Activated CD4-positive, alpha-beta T cell treated with anti-CD3 and anti-CD28 coated beads for 36 hours (primary cell): Measurements from ENCODE around the gene SLC25A21. TPM values are rescaled to one million over a fixed set of nuclear protein-coding genes. Genes with fewer than 3 reads are reported as not detected.
"Not testable (repeated sequence)": the region's sequence is repeated elsewhere in the genome, so short reads cannot be mapped to it uniquely, and the experiment has no call there.

Experiments
- ATAC-seq: fragments of 200-7000 bp; cut with Tn5 transposase; one replicate; pipeline ENCODE4 v1.10.0; 2021; ENCODE audit warnings: mild to moderate bottlenecking, moderate library complexity
- CTCF ChIA-PET: fragments of 350-600 bp; sonication (Branson Sonifier 250); formaldehyde crosslinking; loops from one replicate; lab custom pipeline; 2021; ENCODE audit warnings: antibody characterized with exemption; lab: Charles Lee
- POLR2A ChIA-PET: fragments of 350-600 bp; sonication (Branson Sonifier 250); formaldehyde crosslinking; loops from one replicate; lab custom pipeline; 2021; ENCODE audit warnings: antibody characterized with exemption, inconsistent platforms; lab: Charles Lee
- DNase-seq: peaks from one replicate; pipeline ENCODE4 v3.0.0-alpha.2; 2020
- H3K27ac Mint-ChIP-seq: one replicate; pipeline ENCODE4 v1.8.0; 2021; ENCODE audit warnings: mixed read lengths
- H3K27me3 Mint-ChIP-seq: one replicate; pipeline ENCODE4 v1.8.0; 2021; ENCODE audit warnings: mixed read lengths
- H3K36me3 Mint-ChIP-seq: one replicate; pipeline ENCODE4 v1.8.0; 2021; ENCODE audit warnings: low read depth, mixed read lengths
- H3K4me1 Mint-ChIP-seq: one replicate; pipeline ENCODE4 v1.8.0; 2021; ENCODE audit warnings: mixed read lengths
- H3K4me3 Mint-ChIP-seq: one replicate; pipeline ENCODE4 v1.8.0; 2021; ENCODE audit warnings: mild to moderate bottlenecking, moderate library complexity, mixed read lengths
- H3K9me3 Mint-ChIP-seq: one replicate; pipeline ENCODE4 v1.8.0; 2021; ENCODE audit warnings: low read depth, mixed read lengths
- intact Hi-C, 2 experiments: fragments of 100-400 bp; cut with DNase I in 1 of 2; cut with micrococcal nuclease in 1 of 2; formaldehyde crosslinking; loops; one replicate each; pipeline versions ENCODE4 v1.14.2 to v1.15.1; 2022 to 2024; cut with DNase I, micrococcal nuclease
- total RNA-seq, 2 experiments: library from RNA; stranded (reverse); gene quantifications; one replicate each; pipeline ENCODE4 v1.2.3, GENCODE V29; 2021

SLC25A21 gene
- total RNA-seq, 2 experiments from 2014 or later = not detected

DNA sequence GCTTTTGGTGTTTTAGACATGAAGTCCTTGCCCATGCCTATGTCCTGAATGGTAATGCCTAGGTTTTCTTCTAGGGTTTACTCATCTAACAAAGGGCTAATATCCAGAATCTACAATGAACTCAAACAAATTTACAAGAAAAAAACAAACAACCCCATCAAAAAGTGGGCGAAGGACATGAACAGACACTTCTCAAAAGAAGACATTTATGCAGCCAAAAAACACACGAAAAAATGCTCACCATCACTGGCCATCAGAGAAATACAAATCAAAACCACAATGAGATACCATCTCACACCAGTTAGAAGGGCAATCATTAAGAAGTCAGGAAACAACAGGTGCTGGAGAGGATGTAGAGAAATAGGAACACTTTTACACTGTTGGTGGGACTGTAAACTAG is 10.1 kb downstream of the SLC25A21 start:
- CTCF ChIA-PET, ATAC-seq, H3K27ac Mint-ChIP-seq, POLR2A ChIA-PET, H3K27me3 Mint-ChIP-seq, DNase-seq, H3K36me3 Mint-ChIP-seq, intact Hi-C loops, H3K9me3 Mint-ChIP-seq, H3K4me1 Mint-ChIP-seq, H3K4me3 Mint-ChIP-seq: not testable (repeated sequence)

DNA sequence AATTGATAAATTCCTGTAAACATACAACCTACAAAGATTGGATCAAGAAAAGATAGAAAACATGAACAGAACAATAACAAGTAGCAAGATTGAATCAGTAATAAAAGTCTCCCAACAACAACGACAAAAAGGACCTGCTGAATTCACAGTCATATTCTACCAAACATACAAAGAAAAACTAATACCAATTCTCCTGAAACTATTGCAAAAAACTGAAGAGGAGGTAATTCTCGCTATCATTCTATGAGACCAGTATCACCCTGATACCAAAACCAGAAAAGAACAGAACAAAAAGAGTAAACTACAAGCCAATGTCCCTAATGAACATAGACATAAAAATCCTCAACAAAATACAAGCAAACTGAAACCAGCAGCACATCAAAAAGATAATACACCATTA is 14.4 kb downstream of the SLC25A21 start:
- DNase-seq = no peak
- Mint-ChIP-seq H3K27me3 (no peaks in the 10 kb centered on the region), H3K36me3 (no peaks in the 10 kb centered on the region), H3K27ac (no peak overlapping the region), H3K4me3 (no peak overlapping the region), H3K4me1 (no peaks in the 10 kb centered on the region), H3K9me3 (peaks cover 24% of the 10 kb centered on the region)
- POLR2A ChIA-PET = no interaction called here
- ATAC-seq = no peak
- CTCF ChIA-PET = interaction anchor here (0.7 to 1.5 kb wide), 2 partner anchors 8 to 58 kb away, joined by 3 read pairs; no protein-coding TSS in a partner anchor
- intact Hi-C loops = no loop called here

DNA sequence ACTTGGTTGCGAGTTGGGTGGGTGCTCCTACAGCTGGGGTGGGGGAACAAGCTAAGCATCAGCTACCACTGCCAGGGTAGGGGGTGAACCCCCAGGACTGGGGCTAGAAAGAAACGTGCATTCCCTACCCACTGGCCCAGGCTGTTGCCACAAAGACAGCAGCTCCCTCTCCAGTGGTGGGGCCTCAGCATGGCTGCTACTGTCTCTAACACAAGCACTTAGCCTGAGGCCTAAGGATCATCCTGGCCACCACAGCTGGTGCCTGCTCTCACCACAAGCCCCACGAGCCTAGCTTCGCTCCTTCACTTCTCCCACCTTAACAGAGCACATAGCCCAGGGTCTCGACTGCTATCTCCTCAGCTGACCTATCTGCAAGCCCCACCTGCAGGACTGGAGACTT is 18.9 kb downstream of the SLC25A21 start:
- intact Hi-C loops = no loop called here
- H3K36me3 Mint-ChIP-seq = no peaks in the 10 kb centered on the region

DNA sequence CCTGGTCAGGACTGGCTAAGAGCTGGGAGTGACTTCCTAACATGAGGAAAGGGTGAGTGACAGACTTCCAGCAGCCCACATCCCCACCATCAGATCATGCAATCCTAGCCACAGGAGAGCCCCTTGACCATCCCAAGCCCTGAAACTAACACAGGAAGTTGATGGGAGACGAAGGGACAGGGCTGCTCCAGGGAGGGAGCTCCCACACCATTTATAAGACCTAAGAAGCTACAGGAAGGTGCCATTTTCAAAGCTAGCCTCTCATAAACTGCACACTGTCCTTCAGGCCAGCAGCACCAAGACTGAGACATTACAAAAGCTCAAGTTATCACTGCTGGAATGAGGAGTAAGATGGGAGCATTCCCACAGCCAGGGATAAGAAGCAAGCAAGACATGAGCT is 19.4 kb downstream of the SLC25A21 start:
- Mint-ChIP-seq H3K27ac (no peak overlapping the region), H3K36me3 (no peaks in the 10 kb centered on the region), H3K4me3 (no peak overlapping the region), H3K27me3 (no peaks in the 10 kb centered on the region), H3K4me1 (no peaks in the 10 kb centered on the region), H3K9me3 (peaks cover 20% of the 10 kb centered on the region)
- intact Hi-C loops = no loop called here
- ChIA-PET CTCF (interaction anchor here (0.6 kb wide), 1 partner anchor 414 kb away, joined by 3 read pairs; no protein-coding TSS in a partner anchor), POLR2A (no interaction called here)
- no peak for DNase-seq
- ATAC-seq = no peak

More for the DNA sequence above, 18.9 kb downstream of the SLC25A21 start:
- no peaks in the 10 kb centered on the region for H3K4me1 Mint-ChIP-seq
- no peak overlapping the region for H3K4me3 Mint-ChIP-seq
- POLR2A ChIA-PET = no interaction called here
- no peaks in the 10 kb centered on the region for H3K27me3 Mint-ChIP-seq
- no peak overlapping the region for H3K27ac Mint-ChIP-seq
- no peak for DNase-seq
- no peak for ATAC-seq
- H3K9me3 Mint-ChIP-seq = peaks cover 20% of the 10 kb centered on the region
- CTCF ChIA-PET = interaction anchor here (0.6 kb wide), 1 partner anchor 414 kb away, joined by 3 read pairs; no protein-coding TSS in a partner anchor

DNA sequence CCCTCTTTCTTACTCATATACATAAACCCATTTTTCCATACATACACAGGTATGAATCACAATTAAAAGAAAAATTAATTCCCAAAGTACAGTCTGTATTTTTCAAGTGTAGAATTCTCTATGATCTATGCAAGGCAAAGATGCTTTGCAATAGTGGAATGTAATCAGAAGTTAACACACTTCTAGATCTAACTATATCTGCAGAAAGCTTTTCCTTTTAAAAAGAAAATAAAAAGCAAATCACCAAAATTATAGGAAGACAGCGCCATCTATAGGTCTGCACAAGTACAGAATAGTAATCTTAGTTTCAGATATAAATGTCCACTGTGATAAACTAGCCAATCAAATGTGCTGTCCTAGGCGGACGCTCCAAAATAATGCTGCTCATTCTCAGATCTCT is 22.0 kb downstream of the SLC25A21 start:
- Mint-ChIP-seq H3K4me3 (no peak overlapping the region), H3K4me1 (no peaks in the 10 kb centered on the region), H3K27me3 (no peaks in the 10 kb centered on the region), H3K36me3 (no peaks in the 10 kb centered on the region), H3K27ac (no peak overlapping the region), H3K9me3 (peaks cover 10% of the 10 kb centered on the region)
- DNase-seq = no peak
- ATAC-seq = no peak
- ChIA-PET CTCF (interaction anchor here (0.6 to 1.4 kb wide), 9 partner anchors 8 to 1670 kb away, joined by 3 to 6 read pairs (median 3); no protein-coding TSS in a partner anchor), POLR2A (no interaction called here)
- intact Hi-C loops = no loop called here

DNA sequence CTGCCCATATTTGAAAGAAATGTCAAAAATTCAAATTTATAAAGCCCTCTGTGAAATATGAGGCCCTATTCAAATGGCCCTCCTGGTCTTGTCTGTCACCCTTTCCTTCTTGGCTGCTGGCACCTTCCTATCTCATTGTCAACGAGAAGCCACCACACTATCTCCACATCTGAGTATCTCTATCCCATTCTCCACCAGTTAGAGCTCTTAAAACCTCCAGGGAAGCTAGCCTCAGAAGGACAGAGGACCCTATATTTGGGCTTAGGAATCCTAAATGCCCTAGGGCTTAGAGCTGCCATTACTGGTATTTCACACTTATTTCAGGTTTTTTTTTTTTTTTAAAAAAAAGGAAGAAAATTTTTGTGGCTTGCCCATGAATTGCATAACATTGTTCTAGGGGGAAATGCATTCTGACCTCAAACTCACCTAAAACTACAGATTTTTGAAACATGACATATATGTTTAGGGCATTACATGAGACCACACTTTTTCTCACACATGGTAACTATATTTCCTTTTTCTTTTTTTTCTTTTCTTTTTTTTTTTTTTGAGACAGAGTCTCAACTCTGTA is 25.0 kb downstream of the SLC25A21 start:
- no peak overlapping the region for H3K4me3 Mint-ChIP-seq
- ChIA-PET CTCF (no interaction called here), POLR2A (no interaction called here)
- H3K9me3 Mint-ChIP-seq = no peaks in the 10 kb centered on the region
- ATAC-seq (no peak), DNase-seq (no peak)
- intact Hi-C loops = loop anchor here in 1 of 2 experiments (5.0 kb wide), 1 partner anchor 595 kb away; no protein-coding TSS in a partner anchor
- no peaks in the 10 kb centered on the region for H3K36me3 Mint-ChIP-seq
- no peaks in the 10 kb centered on the region for H3K4me1 Mint-ChIP-seq
- no peaks in the 10 kb centered on the region for H3K27me3 Mint-ChIP-seq
- H3K27ac Mint-ChIP-seq = no peak overlapping the region

DNA sequence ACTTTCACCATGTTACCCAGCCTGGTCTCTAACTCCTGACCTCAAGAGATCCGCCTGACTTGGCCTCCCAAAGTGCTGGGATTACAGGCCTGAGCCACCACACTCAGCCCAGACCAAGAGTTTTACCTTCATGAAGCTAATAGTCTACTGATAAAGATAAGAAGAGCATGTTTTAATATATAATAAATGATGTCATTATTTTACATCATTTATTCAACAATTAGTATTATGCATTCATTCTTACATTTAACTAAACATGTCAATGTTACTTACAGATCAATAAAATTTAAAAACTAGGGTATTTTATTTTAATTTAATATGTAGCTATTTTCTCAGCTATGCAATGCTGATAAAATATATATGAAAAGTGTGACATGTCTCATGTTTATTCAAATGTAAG is 26.0 kb downstream of the SLC25A21 start:
- ATAC-seq, H3K27me3 Mint-ChIP-seq, H3K4me1 Mint-ChIP-seq, H3K36me3 Mint-ChIP-seq, H3K4me3 Mint-ChIP-seq, DNase-seq, POLR2A ChIA-PET, H3K27ac Mint-ChIP-seq, H3K9me3 Mint-ChIP-seq: not testable (repeated sequence)
- CTCF ChIA-PET = interaction anchor here (0.6 kb wide), 1 partner anchor 1259 kb away, joined by 3 read pairs; no protein-coding TSS in a partner anchor
- intact Hi-C loops = loop anchor here in 1 of 2 experiments (5.0 kb wide), 1 partner anchor 594 kb away; no protein-coding TSS in a partner anchor

DNA sequence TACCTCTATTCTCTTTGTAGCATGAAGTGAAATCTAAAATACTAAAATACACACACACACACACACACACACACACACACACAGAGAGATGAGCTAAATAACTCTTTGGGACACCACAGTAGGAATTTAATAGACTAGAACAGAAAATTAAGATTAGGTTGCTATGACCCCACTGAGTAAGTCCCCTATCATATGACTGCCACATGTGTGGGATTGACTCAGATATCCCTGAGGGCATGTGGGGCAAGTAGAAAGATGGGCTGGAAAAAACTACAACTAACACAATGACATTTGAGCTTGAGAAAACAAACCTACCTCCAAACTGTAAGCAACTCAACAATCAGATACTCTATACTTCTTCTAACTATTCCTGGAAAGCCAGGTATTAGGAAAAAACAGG is 27.0 kb downstream of the SLC25A21 start:
- POLR2A ChIA-PET = no interaction called here
- ATAC-seq = no peak
- no peak for DNase-seq
- H3K4me3 Mint-ChIP-seq = no peak overlapping the region
- H3K27me3 Mint-ChIP-seq = no peaks in the 10 kb centered on the region
- CTCF ChIA-PET = no interaction called here
- no peaks in the 10 kb centered on the region for H3K4me1 Mint-ChIP-seq
- no peak overlapping the region for H3K27ac Mint-ChIP-seq
- intact Hi-C loops = loop anchor here in 1 of 2 experiments (5.0 kb wide), 1 partner anchor 593 kb away; no protein-coding TSS in a partner anchor
- H3K9me3 Mint-ChIP-seq = no peaks in the 10 kb centered on the region
- H3K36me3 Mint-ChIP-seq = no peaks in the 10 kb centered on the region

DNA sequence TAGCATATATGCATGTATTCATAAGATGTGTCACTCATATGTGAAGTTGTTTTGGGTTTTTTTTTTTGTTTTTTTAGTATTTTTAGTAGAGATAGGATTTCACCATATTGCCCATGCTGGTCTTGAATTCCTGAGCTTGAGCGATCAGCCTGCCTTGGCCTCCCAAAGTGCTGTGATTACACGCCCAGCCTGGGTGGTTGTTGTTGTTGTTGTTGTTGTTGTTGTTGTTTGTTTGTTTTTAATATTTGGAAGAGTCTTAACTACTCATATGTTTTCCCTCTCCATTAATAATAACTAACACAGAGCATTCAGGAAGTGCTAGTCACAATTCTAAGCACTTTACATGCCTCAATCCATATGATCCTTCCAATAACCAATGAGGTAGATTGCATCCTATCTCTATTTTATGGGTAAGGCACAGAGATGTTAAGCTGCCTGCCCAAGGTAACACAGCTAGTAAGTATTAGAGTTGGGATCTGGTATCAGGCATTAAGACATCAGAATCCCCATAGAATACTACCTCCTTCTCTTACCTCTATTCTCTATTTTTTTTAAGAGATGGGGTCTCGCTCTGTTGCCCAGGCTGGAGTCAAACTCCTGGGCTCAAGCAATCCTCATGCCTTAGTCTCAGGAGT is 27.6 kb downstream of the SLC25A21 start:
- no peaks in the 10 kb centered on the region for H3K36me3 Mint-ChIP-seq
- POLR2A ChIA-PET = no interaction called here
- ATAC-seq (no peak), DNase-seq (no peak)
- H3K27ac Mint-ChIP-seq = no peak overlapping the region
- H3K4me1 Mint-ChIP-seq = no peaks in the 10 kb centered on the region
- H3K27me3 Mint-ChIP-seq = no peaks in the 10 kb centered on the region
- intact Hi-C loops = loop anchor here in 1 of 2 experiments (5.0 kb wide), 1 partner anchor 593 kb away; no protein-coding TSS in a partner anchor
- CTCF ChIA-PET = no interaction called here
- H3K4me3 Mint-ChIP-seq = no peak overlapping the region
- no peaks in the 10 kb centered on the region for H3K9me3 Mint-ChIP-seq

DNA sequence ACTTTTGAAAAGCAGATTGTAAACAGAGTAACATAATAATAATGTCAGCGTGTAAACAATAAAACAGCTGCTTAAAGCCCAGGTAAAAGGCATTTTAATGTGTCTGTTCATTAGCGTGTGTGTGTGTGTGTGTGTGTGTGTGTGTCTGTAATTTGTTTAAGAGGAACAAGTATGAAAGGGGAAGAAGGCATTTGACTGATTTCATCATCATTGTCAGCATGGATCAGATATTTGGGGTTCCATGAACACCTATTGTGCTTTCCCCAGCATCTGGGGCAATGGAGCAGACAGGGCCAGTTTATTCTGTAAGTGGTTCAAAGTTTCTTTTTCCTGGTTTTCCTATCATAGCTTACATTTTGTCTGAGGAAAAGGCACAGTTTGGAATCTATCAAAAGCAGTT is 28.9 kb downstream of the SLC25A21 start:
- H3K27me3 Mint-ChIP-seq = no peaks in the 10 kb centered on the region
- no peak for DNase-seq
- POLR2A ChIA-PET = no interaction called here
- ATAC-seq = no peak
- intact Hi-C loops = no loop called here
- no peaks in the 10 kb centered on the region for H3K36me3 Mint-ChIP-seq
- H3K4me3 Mint-ChIP-seq = no peak overlapping the region
- CTCF ChIA-PET = interaction anchor here (0.7 to 1.2 kb wide), 2 partner anchors 8 to 649 kb away, joined by 3 to 5 read pairs; no protein-coding TSS in a partner anchor
- H3K27ac Mint-ChIP-seq = no peak overlapping the region
- H3K4me1 Mint-ChIP-seq = no peaks in the 10 kb centered on the region
- H3K9me3 Mint-ChIP-seq = no peaks in the 10 kb centered on the region

DNA sequence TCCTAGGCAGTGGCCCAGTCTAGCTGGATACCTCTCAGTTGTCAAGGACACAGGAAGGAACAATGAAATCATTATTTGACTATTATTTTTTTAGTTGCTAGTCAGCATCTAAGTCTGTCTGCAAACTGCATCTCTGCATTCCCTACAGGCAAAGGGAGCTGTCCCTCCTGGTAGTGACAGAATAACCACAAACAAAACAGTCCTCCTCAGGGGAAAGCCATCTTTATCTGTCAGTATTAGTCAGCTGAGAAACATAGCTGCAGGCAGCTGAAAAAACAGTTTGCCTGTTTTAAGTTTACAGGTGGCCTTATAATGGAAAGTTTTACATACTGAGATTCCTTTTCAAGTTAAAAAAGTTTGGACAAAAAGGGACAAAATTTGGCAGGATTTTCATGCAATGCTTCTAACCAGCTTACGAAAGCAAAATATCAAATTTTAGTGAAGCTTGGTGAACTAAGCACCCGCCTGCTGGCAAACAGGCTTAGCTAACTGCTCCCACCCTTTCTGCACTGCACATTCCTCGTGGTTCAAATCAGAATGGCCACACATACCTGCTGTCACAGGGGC is 29.5 kb downstream of the SLC25A21 start:
- H3K27me3 Mint-ChIP-seq = no peaks in the 10 kb centered on the region
- POLR2A ChIA-PET = no interaction called here
- H3K9me3 Mint-ChIP-seq = no peaks in the 10 kb centered on the region
- intact Hi-C loops = no loop called here
- CTCF ChIA-PET = interaction anchor here (0.5 to 1.2 kb wide), 4 partner anchors 9 to 649 kb away, joined by 3 to 5 read pairs (median 3); no protein-coding TSS in a partner anchor
- no peak overlapping the region for H3K4me3 Mint-ChIP-seq
- no peaks in the 10 kb centered on the region for H3K4me1 Mint-ChIP-seq
- H3K27ac Mint-ChIP-seq = no peak overlapping the region
- no peaks in the 10 kb centered on the region for H3K36me3 Mint-ChIP-seq
- DNase-seq = no peak
- no peak for ATAC-seq
